ENCODE measurements around the gene BARHL2. TPM values are rescaled to one million over a fixed set of nuclear protein-coding genes. Genes with fewer than 3 reads are reported as not detected.

The BARHL2 gene
- total RNA-seq, 5 donors from 2014 or later (not counting 1 experiment from before 2014, with no cell fraction given) = not detected

DNA sequence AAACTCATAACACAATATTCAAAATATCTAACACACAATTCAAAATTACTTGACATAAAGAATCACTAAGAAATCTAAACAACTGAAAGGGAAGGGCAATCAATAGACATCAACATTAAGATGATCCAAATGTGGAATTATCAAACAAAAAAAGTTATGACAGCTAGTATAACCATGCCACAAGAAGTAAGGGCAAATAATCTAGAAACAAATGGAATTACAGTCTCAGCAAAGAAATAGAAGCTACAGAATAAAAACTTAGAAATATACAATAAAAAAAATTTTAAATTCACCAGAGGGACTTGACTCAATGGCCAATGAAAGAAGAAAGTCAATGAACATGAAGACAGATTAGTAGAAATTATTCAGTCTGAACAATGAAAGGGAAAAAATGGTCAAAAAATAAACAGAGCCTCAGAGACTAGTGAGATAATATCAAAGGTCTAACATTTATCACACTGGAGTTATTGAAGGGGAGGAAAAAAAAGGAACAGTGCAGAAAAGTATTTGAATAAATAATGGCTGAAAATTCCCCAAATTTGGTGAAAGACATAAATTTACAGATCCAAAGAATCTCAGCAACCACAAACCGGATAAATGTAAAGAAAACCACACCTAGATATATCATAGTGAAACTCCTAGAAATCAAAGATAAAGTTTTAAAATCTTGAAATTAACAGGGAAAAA, 41.8 kb downstream of the BARHL2 start:
- CTCF ChIA-PET = no interaction called here
- H3K27me3 Mint-ChIP-seq = peaks cover 12 to 32% of the 10 kb centered on the region in 2 donors

DNA sequence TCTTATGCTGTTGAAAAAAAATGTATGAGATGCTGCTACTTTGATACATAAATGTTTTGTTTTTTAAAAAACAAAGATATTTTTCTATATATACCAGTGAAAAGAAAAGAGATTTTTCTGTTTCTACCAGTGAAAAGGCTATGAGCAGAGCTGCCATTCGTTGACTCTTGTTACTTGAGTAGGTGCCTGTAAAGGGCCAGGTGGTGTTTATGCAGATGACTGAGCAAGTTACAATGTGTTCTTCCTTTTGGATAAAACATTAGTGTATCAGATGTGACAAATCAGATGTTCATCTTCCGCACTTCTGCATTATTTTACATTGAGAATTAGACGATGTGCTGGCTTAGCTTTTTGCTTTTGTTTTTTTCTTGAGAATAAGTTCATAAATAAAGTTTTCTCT, 45.4 kb downstream of the BARHL2 start:
- H3K27me3 ChIP-seq (replicated peaks in 1 of 2; ENCODE audit: control insufficient read depth in 2 of 2, extremely low read depth in 1 of 2, insufficient read depth in 2 of 2, low read length in 1 of 2) = no peaks in the 10 kb centered on the region
- no peak overlapping the region for H3K4me3 ChIP-seq (ENCODE audit: control insufficient read depth in 1 of 2, extremely low read depth in 1 of 2, low read length in 1 of 2)
- H3K9me3 ChIP-seq = no peaks in the 10 kb centered on the region
- H3K9me3 Mint-ChIP-seq = peaks cover 16 to 27% (median 26%) of the 10 kb centered on the region in 3 donors
- no peaks in the 10 kb centered on the region for H3K36me3 ChIP-seq (ENCODE audit: control insufficient read depth in 2 of 2, extremely low read depth in 1 of 2, insufficient read depth in 1 of 2, low read length in 1 of 2)
- DNase-seq = no peak
- H3K27ac ChIP-seq (ENCODE audit: low read length) = no peak overlapping the region
- WGBS (ENCODE audit: insufficient coverage) = no CpG with 5 or more reads among the region's 3 CpGs
- POLR2A ChIA-PET = no interaction called here
- H3K4me1 Mint-ChIP-seq = no peaks in the 10 kb centered on the region
- no peak for ATAC-seq (replicated peaks in 1 of 4)
- no peaks in the 10 kb centered on the region for H3K36me3 Mint-ChIP-seq
- no peak overlapping the region for H3K27ac Mint-ChIP-seq
- H3K4me3 Mint-ChIP-seq = no peak overlapping the region
- CTCF ChIA-PET = no interaction called here
- H3K27me3 Mint-ChIP-seq = peaks cover 9 to 33% of the 10 kb centered on the region in 2 donors
- H3K4me1 ChIP-seq (ENCODE audit: control insufficient read depth in 1 of 2, extremely low read depth in 1 of 2, insufficient read depth in 2 of 2, low read length in 2 of 2) = no peaks in the 10 kb centered on the region

More for the DNA sequence above, 41.8 kb downstream of the BARHL2 start:
- no peaks in the 10 kb centered on the region for H3K9me3 ChIP-seq
- no peaks in the 10 kb centered on the region for H3K36me3 Mint-ChIP-seq
- no peak overlapping the region for H3K4me3 Mint-ChIP-seq
- H3K9me3 Mint-ChIP-seq = peaks cover 16 to 28% (median 26%) of the 10 kb centered on the region in 3 donors
- no peak overlapping the region for H3K4me3 ChIP-seq (ENCODE audit: control insufficient read depth in 1 of 2, extremely low read depth in 1 of 2, low read length in 1 of 2)
- H3K36me3 ChIP-seq (ENCODE audit: control insufficient read depth in 2 of 2, extremely low read depth in 1 of 2, insufficient read depth in 1 of 2, low read length in 1 of 2) = no peaks in the 10 kb centered on the region
- H3K27ac ChIP-seq (ENCODE audit: low read length) = no peak overlapping the region
- WGBS (ENCODE audit: insufficient coverage) = no CpG with 5 or more reads among the region's 1 CpG
- no peaks in the 10 kb centered on the region for H3K4me1 ChIP-seq (ENCODE audit: control insufficient read depth in 1 of 2, extremely low read depth in 1 of 2, insufficient read depth in 2 of 2, low read length in 2 of 2)
- no peaks in the 10 kb centered on the region for H3K4me1 Mint-ChIP-seq
- no peaks in the 10 kb centered on the region for H3K27me3 ChIP-seq (replicated peaks in 1 of 2; ENCODE audit: control insufficient read depth in 2 of 2, extremely low read depth in 1 of 2, insufficient read depth in 2 of 2, low read length in 1 of 2)
- no peak overlapping the region for H3K27ac Mint-ChIP-seq
- POLR2A ChIA-PET = no interaction called here
- ATAC-seq (replicated peaks in 1 of 4) (no peak), DNase-seq (no peak)

DNA sequence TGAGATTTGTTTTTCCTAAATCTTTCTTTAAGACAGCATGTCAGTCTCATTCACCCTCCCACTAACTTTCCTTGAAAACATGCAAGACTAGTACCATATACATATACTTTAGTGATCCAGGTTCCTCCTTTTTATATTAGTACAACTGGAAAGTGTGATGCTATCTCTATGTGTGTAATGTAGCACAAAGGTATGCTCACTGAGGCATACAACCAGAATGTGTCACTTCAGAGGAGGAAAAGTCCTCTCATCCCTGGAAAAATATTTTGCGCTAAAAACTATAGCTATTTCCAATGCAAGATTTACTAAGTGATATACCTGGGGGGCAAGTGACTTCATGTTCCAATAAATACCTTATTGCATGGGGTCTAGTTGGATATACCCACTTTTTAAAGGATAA, 45.9 kb downstream of the BARHL2 start:
- WGBS (ENCODE audit: insufficient coverage) = no CpG with 5 or more reads among the region's 1 CpG
- Histone ChIP-seq H3K27ac (ENCODE audit: low read length) (no peak overlapping the region), H3K27me3 (replicated peaks in 1 of 2; ENCODE audit: control insufficient read depth in 2 of 2, extremely low read depth in 1 of 2, insufficient read depth in 2 of 2, low read length in 1 of 2) (no peaks in the 10 kb centered on the region), H3K4me3 (ENCODE audit: control insufficient read depth in 1 of 2, extremely low read depth in 1 of 2, low read length in 1 of 2) (no peak overlapping the region), H3K36me3 (ENCODE audit: control insufficient read depth in 2 of 2, extremely low read depth in 1 of 2, insufficient read depth in 1 of 2, low read length in 1 of 2) (no peaks in the 10 kb centered on the region), H3K4me1 (ENCODE audit: control insufficient read depth in 1 of 2, extremely low read depth in 1 of 2, insufficient read depth in 2 of 2, low read length in 2 of 2) (no peaks in the 10 kb centered on the region), H3K9me3 (no peaks in the 10 kb centered on the region)
- no peak for DNase-seq
- ChIA-PET CTCF (no interaction called here), POLR2A (no interaction called here)
- no peak for ATAC-seq (replicated peaks in 1 of 4)
- Mint-ChIP-seq H3K9me3 (peaks cover 16 to 26% (median 23%) of the 10 kb centered on the region in 3 donors), H3K27me3 (peaks cover 9 to 33% of the 10 kb centered on the region in 2 donors), H3K4me1 (no peaks in the 10 kb centered on the region), H3K4me3 (no peak overlapping the region), H3K27ac (no peak overlapping the region), H3K36me3 (no peaks in the 10 kb centered on the region)
